Stimulated activated CD4-positive, alpha-beta T cell treated with anti-CD3 and anti-CD28 coated beads, Interleukin-2, amount 100 ng/mL, for 48 hours (primary cell): ENCODE data around the gene FHOD1.

Experiments used
- DNase-seq, 2 donors: peaks; one replicate each; pipeline ENCODE4 v3.0.0-alpha.2; 2020

The FHOD1 gene

GRCh38 chr16:67277294-67277998 is 30.2 kb upstream of the FHOD1 start:
- DNase-seq = peak in 1 of 2 donors; percentile 15

GRCh38 chr16:67275321-67275720 is 28.0 kb upstream of the FHOD1 start:
- DNase-seq = no peak

DNA sequence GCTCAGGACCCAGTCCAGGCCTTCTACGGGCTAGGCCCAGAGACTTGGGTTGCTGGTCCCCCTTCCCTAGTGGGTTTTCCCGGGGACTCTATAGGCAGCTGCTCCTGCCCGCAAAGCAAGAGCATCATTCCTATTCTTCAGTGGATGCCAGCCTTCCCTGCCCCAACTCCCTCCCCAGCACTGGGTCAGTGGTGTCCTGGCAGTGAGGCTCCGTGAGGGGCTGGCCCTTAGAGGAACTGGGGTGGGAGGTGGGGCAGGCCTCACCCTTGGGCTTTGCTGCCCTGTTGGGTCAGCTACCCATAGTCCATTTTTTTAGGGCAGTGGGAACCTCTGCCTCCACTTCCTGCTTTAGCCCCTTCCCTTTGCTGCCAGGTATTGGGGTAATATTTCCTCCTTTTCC is 24.2 kb upstream of the FHOD1 start:
- DNase-seq = no peak

DNA sequence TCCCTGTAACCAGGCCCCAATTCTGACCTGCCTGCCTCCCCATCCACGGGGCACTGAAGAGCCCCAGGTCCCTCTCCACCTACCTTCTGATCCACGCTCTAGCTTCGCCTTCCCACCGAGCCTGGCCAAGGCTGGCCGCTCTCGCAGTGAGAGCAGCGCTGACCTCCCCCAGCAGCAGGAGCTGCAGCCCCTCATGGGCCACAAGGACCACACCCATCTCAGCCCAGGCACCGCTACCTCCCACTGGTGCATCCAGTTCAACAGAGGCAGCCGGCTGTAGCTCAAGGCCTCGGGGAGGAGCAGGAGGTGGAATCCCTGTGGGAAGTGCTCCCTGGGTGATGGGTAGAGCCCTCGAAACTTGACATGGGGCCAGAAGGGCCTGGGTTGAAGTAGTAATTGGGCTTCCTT is 23.7 kb upstream of the FHOD1 start:
- no peak for DNase-seq

- DNase-seq = no peak
Observed at GRCh38 chr16:67269766-67270165, 22.5 kb upstream of the FHOD1 start.

- no peak for DNase-seq
Observed at GRCh38 chr16:67268136-67268579, 20.9 kb upstream of the FHOD1 start.

- DNase-seq = no peak
Observed at GRCh38 chr16:67265834-67266233, 18.6 kb upstream of the FHOD1 start.

GRCh38 chr16:67264866-67265265 is 17.6 kb upstream of the FHOD1 start:
- DNase-seq = no peak

DNA sequence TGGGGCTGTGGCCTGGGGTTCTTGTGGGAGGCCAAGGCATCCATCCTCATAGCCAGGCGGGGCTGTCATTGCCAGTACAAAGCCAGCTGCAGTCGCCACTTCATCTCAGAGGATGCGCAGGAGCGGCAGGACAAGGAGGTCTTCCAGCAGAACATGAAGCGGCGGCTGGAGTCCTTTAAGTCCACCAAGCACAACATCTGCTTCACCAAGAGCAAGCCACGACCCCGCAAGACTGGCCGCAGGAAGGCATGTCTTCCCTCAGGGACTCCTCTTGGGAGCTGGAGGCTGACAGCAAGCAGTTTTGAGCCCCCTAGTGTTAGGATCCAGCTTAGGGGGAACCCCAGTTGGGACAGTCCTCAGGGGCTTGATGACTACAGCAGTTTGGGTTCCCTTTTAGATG is 17.0 kb upstream of the FHOD1 start:
- no peak for DNase-seq

DNA sequence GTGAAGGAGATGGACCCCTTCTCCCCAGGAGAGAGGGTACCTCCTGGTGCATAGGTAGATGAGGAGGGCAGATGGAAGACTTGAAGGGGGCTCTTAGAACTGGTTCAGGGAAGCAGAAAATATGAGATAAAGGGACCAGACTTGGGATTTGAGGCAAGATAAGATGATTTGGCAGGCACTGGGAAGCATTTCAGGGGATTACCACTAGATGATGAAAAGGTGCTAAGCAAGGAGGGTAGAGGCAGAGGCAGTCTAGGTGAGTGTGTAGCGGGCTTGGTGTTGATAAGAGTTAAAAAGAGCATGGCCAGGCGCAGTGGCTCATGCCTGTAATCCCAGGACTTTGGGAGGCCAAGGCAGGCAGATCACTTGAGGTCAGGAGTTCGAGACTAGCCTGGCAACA is 15.9 kb upstream of the FHOD1 start:
- no peak for DNase-seq

GRCh38 chr16:67260426-67261063 is 13.3 kb upstream of the FHOD1 start:
- DNase-seq = no peak

DNA sequence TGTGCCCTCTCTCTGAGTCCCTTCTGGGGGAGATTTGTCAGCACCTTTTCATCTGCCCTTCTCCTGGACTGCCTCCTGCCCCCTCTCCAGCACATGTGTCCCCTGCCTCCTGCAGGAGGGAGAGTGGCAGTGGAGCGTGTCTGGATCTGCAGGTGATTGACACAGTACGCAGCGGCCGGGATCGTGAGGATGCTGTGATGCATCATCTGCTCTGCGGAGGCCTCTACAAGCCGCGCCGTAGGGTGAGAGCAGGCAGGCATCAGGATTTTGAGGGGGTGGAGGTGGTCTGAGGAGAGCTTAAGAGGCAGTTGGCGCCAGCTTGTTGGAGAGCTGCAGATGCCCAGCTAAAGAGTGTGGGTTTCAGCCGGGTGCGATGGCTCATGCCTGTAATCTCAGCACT is 12.4 kb upstream of the FHOD1 start:
- DNase-seq = no peak

DNA sequence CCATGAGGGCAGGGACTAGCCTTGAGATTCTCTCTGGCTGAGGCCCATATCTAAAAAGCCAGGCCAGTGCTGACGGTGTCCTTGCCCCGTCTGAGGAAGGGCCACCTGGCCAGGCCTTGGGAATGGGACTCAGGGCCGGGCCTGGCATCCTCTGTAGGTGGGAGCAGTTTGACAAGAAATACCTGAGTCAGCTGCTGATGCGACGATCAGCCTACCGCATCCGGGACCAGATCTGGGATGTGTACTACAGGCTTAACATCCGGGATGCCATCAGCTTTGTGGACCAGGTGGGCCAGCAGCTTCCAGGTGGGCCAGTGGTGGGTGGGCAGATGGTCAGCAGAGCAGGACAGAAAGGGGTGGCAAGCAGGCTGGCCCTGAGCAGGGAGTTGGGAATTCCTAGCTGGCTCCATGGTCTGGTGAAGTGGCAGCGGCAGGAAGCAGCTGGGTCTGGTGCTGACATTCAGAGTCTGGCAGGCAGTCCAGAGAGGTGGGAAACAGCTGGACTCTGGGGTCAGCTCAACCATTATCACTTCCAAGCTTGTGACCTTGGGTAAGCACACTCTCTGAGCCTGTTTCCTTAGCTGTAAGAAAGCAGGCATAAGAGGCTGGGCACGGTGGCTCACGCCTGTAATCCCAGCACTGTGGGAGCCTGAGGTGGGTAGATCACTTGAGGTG is 11.0 kb upstream of the FHOD1 start:
- no peak for DNase-seq

- DNase-seq = no peak
Observed at GRCh38 chr16:67257486-67258160, 10.3 kb upstream of the FHOD1 start.

- no peak for DNase-seq
Observed at GRCh38 chr16:67256701-67257230, 9.5 kb upstream of the FHOD1 start.

DNA sequence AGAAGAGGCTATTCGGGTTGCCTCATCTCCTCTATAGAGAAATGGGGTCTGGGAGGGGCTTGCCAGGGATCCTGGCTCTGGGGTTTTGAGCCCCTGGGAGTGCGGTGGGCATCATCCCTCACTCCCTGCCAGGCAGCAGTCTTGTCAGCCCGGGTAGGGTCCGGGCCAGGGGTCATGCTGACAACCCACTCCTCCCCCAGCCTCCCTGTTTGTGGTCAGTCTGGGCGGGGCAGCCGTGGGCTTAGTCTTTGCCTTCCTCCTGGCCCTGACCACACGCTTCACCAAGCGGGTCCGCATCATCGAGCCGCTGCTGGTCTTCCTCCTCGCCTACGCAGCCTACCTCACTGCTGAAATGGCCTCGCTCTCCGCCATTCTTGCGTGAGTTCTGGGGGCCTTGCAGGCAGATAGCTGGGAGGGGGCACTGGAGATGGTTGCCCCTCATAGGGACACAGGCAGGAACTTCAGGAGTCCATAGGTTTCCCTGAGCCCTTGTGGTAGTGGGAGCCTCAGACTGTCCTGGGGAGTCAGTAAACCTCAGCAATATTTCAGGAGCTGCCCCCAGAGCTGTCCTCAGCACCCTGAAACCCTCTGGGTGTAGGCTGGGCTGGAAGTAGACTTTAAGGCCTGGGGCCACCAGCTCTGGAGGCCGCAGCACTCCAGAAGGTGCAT is 8.4 kb upstream of the FHOD1 start:
- DNase-seq = no peak

- DNase-seq = no peak
Observed at GRCh38 chr16:67254801-67255552, 7.7 kb upstream of the FHOD1 start.

DNA sequence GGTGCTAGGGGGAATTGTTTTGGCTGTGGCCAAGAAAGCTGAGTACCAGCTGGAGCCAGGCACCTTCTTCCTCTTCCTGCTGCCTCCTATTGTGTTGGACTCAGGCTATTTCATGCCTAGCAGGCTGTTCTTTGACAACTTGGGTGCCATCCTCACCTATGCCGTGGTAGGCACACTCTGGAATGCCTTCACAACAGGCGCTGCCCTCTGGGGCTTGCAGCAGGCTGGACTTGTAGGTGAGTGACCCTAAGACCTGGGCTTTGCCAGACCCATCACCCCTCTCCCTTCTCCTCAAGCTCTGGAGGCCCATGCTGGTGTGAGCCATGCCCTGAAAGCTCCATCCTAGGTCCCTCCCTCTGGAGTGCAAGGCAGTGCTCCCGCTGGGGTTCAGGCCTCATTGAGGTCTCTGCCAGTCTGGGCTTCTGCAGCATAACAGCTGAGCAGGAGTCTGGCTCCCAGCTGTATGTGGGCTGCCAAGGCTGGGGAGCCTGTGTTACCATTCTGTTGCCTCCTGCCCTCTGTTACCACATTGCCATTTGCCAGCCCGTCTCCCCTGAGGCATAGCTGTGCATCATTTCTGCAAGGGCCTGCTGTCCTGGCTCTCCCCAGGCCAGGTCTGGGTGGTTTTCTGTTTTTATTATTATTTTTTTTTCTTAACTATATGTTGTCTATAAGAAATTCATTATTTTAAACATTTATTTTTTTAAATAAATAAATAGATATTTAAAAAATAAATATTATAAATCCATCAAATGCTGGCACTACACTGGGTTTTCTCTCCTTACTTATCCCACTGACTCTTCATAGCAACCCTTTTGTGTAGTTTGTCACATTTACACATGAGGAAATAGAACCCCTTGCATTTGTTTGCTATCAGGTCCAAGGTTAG is 5.6 kb upstream of the FHOD1 start:
- DNase-seq = no peak

DNA sequence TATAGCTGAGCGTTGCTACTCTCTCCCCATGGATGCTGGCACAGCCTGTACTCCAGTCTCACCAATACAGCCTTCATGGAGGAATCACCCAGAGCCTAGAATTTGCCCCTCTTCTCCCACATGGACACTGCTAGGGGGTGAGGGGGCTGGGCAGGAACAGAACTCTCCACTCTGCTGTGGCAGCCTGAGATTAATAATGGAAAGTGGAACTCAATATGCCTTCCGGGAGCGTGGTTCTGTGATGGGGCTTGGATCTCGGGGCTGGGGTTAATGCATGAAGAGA is 2.7 kb upstream of the FHOD1 start:
- DNase-seq = no peak

DNA sequence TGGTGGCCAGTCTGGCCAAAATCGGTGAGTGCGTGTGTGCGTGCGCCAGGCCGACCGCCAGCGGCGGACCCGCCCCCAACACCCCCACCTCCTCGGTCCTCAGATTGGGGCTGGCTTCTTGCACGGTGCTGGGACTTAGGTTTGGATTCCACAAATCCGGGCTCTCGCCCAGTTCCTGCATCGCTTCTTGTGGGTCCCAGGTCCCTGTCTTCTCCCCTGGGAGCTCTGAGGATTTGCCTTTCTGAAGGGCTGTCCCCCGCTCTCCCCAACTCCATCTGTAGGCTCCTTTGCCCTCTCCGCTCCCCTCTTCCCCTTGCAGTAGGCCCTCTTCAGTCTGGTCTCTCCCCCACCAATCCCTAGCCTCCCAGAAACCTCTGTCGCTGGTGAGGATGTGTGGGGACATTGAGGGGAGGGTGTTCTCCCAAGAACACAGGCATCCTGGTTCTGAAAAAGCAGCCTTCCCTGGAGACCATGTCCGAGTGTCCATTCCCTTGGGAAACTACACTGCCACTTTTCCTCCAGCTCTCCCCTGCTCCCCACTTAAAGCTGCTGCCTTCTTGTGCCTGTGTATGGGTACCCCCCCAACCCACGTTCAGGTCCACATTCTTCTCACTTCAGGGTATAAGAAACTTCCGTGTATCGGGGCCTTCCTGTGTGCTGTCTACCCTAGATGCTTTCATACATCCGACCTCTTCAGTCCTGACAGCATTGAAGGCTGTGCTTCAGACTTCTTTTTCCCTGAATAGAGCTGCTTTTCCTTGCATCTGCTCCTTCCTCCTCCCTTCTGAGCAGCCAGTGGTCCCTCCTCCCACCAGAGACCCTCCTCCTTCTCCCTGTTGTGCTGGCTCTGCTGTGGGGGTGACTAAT is 2.1 kb upstream of the FHOD1 start:
- DNase-seq = no peak
